ENCODE data around the gene USP25. TPM values are rescaled to one million over a fixed set of nuclear protein-coding genes. Genes with fewer than 3 reads are reported as not detected.
A peak's percentile ranks its signal among the peaks of the same experiment; 100 is the strongest.
"Not testable (repeated sequence)": the region's sequence is repeated elsewhere in the genome, so short reads cannot be mapped to it uniquely, and the experiment has no call there.

The USP25 gene
- polyA plus RNA-seq, 4 donors, result 43.1 to 60.3 (median 54.4) TPM

- DNase-seq (ENCODE audit: low read depth in 4 of 4, low spot score in 3 of 4), result peak in 1 of 4 donors; percentile 18
Observed at GRCh38 chr21:15732290-15732995, 2.7 kb downstream of the USP25 start.

- DNase-seq (ENCODE audit: low read depth in 4 of 4, low spot score in 3 of 4), result no peak
Observed at GRCh38 chr21:15732996-15733329, 3.2 kb downstream of the USP25 start.

DNA sequence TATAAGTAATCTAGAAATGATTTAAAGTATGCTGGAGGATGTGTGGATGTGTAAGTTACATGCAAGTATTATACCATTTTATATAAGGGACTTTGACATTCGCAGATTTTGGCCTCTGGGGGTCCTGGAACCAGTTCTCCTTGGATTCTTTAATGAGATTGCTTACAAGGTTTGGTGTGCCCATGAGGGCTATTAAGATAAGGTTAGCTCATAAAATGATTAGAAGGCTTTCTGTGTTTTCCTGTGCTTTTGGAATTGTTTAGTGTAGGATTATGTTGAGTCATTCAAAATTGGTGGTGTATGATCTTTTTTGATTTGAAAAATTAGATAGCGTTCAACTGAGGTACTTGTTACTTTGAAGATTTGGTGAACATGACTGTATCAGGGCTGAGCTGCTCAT lies 5.6 kb downstream of the USP25 start:
- no peak for DNase-seq (ENCODE audit: low read depth in 4 of 4, low spot score in 3 of 4)

GRCh38 chr21:15735931-15736330 lies 6.1 kb downstream of the USP25 start:
- DNase-seq (ENCODE audit: low read depth in 4 of 4, low spot score in 3 of 4), result not testable (repeated sequence)

DNA sequence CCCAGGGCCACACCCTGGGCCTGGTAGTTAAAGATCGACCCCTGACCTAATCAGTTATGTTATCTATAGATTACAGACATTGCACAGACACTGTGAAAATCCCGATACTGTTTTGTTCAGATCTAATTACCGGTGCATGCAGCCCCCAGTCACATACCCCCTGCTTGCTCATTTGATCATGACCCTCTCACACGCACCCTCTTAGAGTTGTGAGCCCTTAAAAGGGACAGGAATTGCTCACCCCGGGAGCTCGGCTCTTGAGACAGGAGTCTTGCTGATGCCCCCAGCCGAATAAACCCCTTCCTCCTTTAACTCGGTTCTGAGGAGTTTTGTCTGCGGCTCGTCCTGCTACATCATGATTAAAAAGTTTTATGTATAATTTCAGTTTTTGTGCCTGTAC lies 9.0 kb downstream of the USP25 start:
- not testable (repeated sequence) for DNase-seq (ENCODE audit: low read depth in 4 of 4, low spot score in 3 of 4)

GRCh38 chr21:15740383-15740782 lies 10.6 kb downstream of the USP25 start:
- no peak for DNase-seq (ENCODE audit: low read depth in 4 of 4, low spot score in 3 of 4)

DNA sequence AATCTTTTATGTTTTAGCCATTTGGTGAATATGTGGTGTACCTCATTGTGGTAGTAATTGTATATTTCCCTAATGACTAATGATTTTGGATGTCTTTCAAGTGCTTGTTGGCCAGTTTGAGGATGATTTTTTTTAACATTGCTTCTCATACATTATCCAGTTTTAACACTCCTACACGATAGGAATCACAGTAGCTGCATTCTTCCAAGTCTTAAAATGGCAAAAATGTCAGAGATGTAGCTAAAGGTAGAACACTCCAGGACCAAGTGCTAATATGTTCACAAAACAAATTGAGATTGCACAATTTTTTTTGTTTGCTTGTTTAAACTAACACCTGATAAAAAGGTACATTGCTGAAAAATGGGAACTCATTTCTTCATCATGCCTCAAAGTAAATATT lies 11.7 kb downstream of the USP25 start:
- DNase-seq (ENCODE audit: low read depth in 4 of 4, low spot score in 3 of 4), result no peak

DNA sequence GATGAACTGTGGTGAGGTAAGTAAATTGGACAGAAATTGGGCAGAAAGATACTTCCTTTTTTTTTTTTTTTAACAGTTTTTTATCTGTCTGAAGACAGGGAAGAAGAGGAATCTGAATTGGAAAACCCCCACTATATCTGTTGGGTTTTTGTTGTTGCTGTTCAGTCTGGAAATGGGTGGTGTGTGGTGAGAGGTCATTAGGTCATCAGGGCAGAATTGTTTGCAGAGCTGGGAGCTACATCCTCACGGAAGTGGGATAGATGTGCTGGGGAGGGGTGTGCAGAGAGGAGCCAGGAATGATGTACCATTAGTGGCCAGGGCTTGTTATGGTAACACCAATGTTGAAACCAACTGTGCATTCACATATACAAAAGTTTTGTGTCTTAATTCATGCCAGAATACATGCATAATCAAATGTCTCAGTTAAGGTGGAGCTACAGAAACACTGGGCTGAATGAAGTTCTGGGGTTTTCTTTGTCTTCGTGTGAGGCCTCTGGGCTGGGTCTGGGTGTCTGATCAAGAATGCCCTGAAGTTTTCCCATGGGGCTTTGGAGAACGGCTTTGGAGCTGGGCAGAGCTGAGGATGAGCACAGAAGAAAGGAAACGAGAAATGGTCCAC lies 12.4 kb downstream of the USP25 start:
- no peak for DNase-seq (ENCODE audit: low read depth in 4 of 4, low spot score in 3 of 4)

GRCh38 chr21:15742694-15743093 lies 12.9 kb downstream of the USP25 start:
- DNase-seq (ENCODE audit: low read depth in 4 of 4, low spot score in 3 of 4), result no peak

DNA sequence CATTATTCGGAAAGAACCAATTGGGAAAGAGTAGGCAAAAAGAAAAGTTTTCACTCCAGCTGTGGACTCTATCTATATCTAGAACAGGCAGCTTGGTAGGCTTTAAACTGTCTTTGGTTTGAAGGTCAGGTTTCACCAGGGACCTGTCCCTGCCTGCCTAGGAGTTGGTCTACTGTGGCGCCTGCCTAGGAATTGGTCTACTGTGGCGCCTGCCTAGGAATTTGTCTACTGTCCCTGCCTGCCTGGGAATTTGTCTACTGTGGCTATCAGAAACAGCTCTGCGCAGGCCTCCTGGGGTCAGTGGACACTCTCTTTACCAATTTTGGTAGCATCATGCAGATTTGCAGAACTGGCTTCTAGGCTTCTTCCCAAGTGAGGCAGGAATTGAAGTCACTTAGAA lies 13.8 kb downstream of the USP25 start:
- DNase-seq (ENCODE audit: low read depth in 4 of 4, low spot score in 3 of 4), result no peak

GRCh38 chr21:15744926-15745325 lies 15.1 kb downstream of the USP25 start:
- DNase-seq (ENCODE audit: low read depth in 4 of 4, low spot score in 3 of 4), result no peak

- DNase-seq (ENCODE audit: low read depth in 4 of 4, low spot score in 3 of 4), result no peak
Observed at GRCh38 chr21:15748586-15748985, 18.8 kb downstream of the USP25 start.

- no peak for DNase-seq (ENCODE audit: low read depth in 4 of 4, low spot score in 3 of 4)
Observed at GRCh38 chr21:15749082-15749860, 19.5 kb downstream of the USP25 start.

DNA sequence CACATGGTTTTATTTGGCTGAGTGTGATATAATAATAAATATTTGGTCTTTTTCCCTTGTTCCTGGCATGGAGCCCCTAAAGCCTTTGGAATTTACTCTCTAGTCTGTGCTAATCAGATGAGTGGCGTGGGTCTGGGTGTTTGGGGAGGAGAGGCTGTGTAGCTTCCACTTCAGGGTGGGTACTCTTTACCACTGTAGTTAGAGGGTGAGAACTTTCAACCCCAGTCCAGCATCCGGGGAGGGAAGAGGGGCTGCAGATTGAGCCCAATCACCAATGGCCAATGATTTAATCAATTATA lies 20.0 kb downstream of the USP25 start:
- no peak for DNase-seq (ENCODE audit: low read depth in 4 of 4, low spot score in 3 of 4)

- no peak for DNase-seq (ENCODE audit: low read depth in 4 of 4, low spot score in 3 of 4)
Observed at GRCh38 chr21:15751037-15751436, 21.3 kb downstream of the USP25 start.

GRCh38 chr21:15751546-15751945 lies 21.8 kb downstream of the USP25 start:
- DNase-seq (ENCODE audit: low read depth in 4 of 4, low spot score in 3 of 4), result no peak

GRCh38 chr21:15752763-15753407 lies 23.1 kb downstream of the USP25 start:
- no peak for DNase-seq (ENCODE audit: low read depth in 4 of 4, low spot score in 3 of 4)

DNA sequence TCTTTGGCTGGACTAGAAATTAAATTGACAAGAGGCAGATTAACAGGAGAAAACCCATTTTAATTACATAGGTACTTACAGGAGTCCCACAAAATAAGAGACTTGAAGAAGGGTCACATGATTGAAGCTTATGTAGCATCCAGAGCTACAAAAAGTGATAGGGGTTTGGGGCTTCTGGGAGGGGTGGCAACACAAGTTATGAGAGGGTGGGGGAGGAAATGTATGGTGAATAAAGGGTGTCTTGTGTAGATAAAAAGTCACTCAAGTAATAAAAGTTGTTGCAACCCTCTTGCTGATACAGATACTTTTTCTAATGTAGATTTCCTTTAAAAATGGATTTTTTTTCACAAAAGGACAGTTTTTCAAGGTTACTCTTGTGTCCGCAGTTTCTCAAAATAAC lies 24.0 kb downstream of the USP25 start:
- no peak for DNase-seq (ENCODE audit: low read depth in 4 of 4, low spot score in 3 of 4)

DNA sequence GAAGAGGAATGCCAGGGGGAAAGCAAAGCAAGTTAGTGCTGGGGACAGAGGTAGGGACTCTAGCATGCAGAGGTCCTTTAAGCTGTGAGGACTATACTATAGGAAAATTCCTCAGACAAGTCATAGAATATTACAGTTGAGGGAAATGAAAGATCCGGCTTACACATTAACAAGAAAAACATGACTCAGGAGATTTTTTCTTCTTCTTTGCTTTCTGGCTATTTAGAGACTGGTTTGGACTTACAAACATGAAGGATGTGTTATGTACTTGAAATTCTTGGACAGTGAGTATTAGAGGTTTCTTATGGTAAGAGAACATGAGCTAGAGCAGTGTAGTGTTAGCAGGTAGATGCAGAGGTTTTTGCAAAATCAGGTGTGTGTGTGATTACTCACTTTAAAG lies 24.9 kb downstream of the USP25 start:
- DNase-seq (ENCODE audit: low read depth in 4 of 4, low spot score in 3 of 4), result no peak

DNA sequence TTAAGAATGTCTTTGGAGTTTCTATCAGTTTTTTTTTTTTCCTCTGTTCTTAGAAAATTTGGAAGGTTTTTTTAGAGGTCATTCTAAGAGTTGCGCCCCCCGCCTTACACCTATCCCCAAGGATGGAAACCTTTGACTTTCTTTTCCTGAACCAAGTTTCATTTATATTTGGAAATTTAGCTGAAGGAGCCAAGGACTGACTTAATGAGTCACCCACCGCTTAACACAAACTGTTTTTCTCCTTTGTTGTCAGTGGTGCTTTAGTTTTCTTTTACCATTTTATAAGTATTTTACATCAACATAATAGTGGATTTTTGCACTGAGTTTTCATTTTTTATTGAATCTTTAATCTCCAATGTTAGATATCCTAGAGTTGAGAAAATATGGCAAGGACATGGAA lies 25.3 kb downstream of the USP25 start:
- no peak for DNase-seq (ENCODE audit: low read depth in 4 of 4, low spot score in 3 of 4)

DNA sequence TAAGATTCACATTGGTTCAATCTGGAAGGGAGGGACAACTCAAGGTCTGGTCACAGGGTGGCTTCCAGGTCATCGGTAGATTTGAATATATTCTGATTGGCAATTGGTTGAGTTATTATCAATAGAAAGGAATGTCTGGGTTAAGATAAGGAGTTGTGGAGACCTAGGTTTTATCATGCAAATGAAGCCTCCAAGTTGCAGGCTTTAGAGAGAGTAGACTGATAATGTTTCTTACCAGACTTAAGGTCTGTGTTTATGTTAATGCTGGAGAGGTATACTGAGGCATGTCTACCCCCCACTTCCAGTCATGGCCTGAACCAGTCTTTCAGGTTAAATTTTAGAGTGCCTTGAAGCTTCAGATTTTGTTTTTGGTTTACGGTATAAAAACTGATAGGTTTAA lies 29.7 kb downstream of the USP25 start:
- no peak for DNase-seq (ENCODE audit: low read depth in 4 of 4, low spot score in 3 of 4)

All from right renal pelvis (tissue), 4 donors.